ENCODE data around the gene C9orf152. TPM values are rescaled to one million over a fixed set of nuclear protein-coding genes. Genes with fewer than 3 reads are reported as not detected.

The C9orf152 gene
- total and polyA plus RNA-seq, 10 donors, result not detected

DNA sequence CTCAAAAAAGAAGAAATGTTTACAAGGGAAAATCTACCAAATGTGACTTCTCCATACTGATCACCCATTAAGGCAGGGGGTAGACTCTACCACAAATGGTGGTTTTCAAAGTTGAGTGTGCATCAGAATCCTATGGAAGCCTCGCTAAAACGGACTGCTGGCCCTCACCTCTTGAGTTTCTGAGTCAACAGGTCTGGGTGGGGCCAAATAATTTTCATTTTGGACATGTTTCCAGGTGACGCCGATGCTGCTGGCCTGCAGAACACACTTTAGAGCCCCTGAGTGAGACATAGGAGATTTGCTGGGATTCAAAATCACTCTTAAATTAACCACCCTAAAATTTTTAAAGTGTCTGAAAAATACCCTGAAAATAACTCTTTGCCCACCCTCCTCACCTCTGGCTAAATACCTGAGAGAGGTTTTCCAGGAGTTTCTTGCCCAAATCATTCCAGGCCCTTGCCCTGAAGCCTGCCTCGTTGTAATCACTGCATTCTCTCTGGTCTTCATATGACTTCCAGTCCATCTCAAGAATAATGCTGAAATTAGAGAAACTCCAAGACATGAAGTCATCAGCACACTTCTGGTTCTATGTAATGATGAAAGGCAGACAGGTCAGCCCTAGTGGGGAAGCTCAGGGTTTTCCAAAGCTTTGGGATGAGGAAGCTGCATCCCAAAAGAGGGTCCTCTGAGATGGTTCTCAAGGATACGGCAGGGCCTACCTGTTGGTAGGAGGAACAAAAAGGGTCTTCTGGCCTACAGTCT lies 18.2 kb downstream of the C9orf152 start:
- H3K9me3 ChIP-seq, result no peaks in the 10 kb centered on the region
- H3K4me3 ChIP-seq, result no peak overlapping the region
- intact Hi-C loops (cut with DNase I; ENCODE audit: low total_unique reads), result no loop called here
- 79 to 95% (median 88%) methylated on average over 6 of the region's 6 CpGs for WGBS, 5 donors
- no peaks in the 10 kb centered on the region for H3K36me3 ChIP-seq
- H3K27ac ChIP-seq, result peak overlapping the region in 5 of 8 donors; percentile 15 to 71 (median 52)
- H3K27me3 ChIP-seq (replicated peaks in 1 of 7), result no peaks in the 10 kb centered on the region
- DNase-seq, result no peak
- peaks cover 0 to 32% (median 6%) of the 10 kb centered on the region in 6 donors for H3K4me1 ChIP-seq
- TF ChIP-seq, protein P1, sequence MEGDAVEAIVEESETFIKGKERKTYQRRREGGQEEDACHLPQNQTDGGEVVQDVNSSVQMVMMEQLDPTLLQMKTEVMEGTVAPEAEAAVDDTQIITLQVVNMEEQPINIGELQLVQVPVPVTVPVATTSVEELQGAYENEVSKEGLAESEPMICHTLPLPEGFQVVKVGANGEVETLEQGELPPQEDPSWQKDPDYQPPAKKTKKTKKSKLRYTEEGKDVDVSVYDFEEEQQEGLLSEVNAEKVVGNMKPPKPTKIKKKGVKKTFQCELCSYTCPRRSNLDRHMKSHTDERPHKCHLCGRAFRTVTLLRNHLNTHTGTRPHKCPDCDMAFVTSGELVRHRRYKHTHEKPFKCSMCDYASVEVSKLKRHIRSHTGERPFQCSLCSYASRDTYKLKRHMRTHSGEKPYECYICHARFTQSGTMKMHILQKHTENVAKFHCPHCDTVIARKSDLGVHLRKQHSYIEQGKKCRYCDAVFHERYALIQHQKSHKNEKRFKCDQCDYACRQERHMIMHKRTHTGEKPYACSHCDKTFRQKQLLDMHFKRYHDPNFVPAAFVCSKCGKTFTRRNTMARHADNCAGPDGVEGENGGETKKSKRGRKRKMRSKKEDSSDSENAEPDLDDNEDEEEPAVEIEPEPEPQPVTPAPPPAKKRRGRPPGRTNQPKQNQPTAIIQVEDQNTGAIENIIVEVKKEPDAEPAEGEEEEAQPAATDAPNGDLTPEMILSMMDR (IDR thresholded peaks at IDR 0.05 in 8 of 11, conservative IDR thresholded peaks at IDR 0.05 in 3 of 11), result no peak
- no peak for TF ChIP-seq POLR2A (IDR thresholded peaks at IDR 0.05)
- TF ChIP-seq POLR2AphosphoS5 (IDR thresholded peaks at IDR 0.05), result no peak

DNA sequence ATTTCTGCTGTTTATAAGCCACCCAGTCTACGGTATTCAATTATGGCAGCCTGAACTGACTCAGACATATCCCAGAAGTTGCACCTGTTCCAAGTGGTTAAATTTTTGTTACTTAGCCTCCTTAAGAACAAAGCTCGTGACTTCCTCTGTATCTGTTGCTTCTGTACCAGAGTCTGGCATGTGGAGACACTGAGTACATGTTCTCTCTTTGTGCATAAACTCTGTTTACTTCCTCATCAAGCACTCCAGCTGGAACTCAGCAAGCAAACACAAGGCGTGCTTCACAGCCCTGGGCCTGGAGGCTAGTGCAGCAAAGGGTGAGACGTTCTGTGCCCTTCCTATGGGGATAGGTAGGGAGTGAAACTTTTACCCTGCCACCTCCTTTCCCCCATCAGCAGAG lies 19.0 kb downstream of the C9orf152 start:
- no peaks in the 10 kb centered on the region for H3K27me3 ChIP-seq (replicated peaks in 1 of 7)
- H3K36me3 ChIP-seq, result no peaks in the 10 kb centered on the region
- intact Hi-C loops (cut with DNase I; ENCODE audit: low total_unique reads), result no loop called here
- no peaks in the 10 kb centered on the region for H3K9me3 ChIP-seq
- 27 to 43% (median 33%) methylated on average over 4 of the region's 4 CpGs for WGBS, 5 donors
- peak overlapping the region in 5 of 8 donors; percentile 24 to 71 (median 52) for H3K27ac ChIP-seq
- no peak overlapping the region for H3K4me3 ChIP-seq
- TF ChIP-seq POLR2AphosphoS5 (IDR thresholded peaks at IDR 0.05), result peak in 1 of 3 donors; percentile 49
- TF ChIP-seq, protein P1 (IDR thresholded peaks at IDR 0.05 in 8 of 11, conservative IDR thresholded peaks at IDR 0.05 in 3 of 11), result no peak
- no peak for DNase-seq
- peaks cover 0 to 28% (median 4%) of the 10 kb centered on the region in 6 donors for H3K4me1 ChIP-seq

DNA sequence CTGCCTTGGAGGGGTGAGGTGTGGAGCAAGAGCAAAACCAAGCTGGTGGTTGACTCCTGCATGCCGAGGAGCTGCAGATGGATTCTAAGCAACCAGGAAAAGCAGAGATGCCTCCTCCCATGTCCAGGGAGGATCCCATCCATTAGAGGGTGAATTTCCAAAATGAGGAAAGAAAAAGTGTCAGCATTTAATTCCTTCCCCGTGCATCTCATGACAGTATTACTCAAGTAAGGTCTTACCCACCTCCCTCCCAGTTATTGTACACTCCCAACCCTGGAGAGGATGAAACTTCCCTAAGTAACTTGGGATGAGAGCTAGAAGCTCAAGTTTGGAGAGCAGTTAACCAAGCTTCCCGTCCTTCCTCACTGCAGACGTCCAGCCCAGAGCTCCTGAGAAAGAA lies 19.9 kb downstream of the C9orf152 start:
- intact Hi-C loops (cut with DNase I; ENCODE audit: low total_unique reads), result no loop called here
- H3K36me3 ChIP-seq, result no peaks in the 10 kb centered on the region
- no peaks in the 10 kb centered on the region for H3K9me3 ChIP-seq
- DNase-seq, result no peak
- H3K27me3 ChIP-seq (replicated peaks in 1 of 7), result no peaks in the 10 kb centered on the region
- 41 to 87% (median 66%) methylated on average over 4 of the region's 4 CpGs for WGBS, 5 donors
- peak overlapping the region in 1 of 8 donors; percentile 52 for H3K27ac ChIP-seq
- no peak for TF ChIP-seq POLR2AphosphoS5 (IDR thresholded peaks at IDR 0.05)
- no peak for TF ChIP-seq POLR2A (IDR thresholded peaks at IDR 0.05)
- TF ChIP-seq, protein P1 (IDR thresholded peaks at IDR 0.05 in 8 of 11, conservative IDR thresholded peaks at IDR 0.05 in 3 of 11), result no peak
- peaks cover 0 to 25% (median 3%) of the 10 kb centered on the region in 6 donors for H3K4me1 ChIP-seq
- H3K4me3 ChIP-seq, result no peak overlapping the region

DNA sequence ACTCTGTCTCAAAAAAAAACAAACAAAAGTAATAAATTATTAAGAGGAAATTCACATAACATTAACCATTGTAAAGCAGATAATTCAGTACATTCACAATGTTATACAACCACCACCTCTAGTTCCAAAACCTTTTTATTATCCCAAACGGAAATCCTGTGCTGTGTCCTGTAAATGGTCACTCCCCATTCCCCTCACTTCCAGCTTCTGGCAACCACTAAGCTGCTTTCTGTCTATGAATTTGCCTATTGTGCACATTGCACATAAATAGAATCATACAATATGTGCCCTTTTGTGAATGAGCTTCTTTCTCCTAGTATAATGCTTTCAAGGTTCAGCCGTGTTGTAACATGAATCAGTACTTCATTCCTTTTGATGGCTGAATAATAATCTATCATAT lies 20.8 kb downstream of the C9orf152 start:
- no peaks in the 10 kb centered on the region for H3K36me3 ChIP-seq
- H3K27ac ChIP-seq, result no peak overlapping the region
- no peaks in the 10 kb centered on the region for H3K27me3 ChIP-seq (replicated peaks in 1 of 7)
- H3K4me3 ChIP-seq, result no peak overlapping the region
- WGBS, 5 donors, result 47 to 82% (median 78%) methylated on average over 2 of the region's 2 CpGs
- no peak for DNase-seq
- TF ChIP-seq POLR2A (IDR thresholded peaks at IDR 0.05) (no peak), POLR2AphosphoS5 (IDR thresholded peaks at IDR 0.05) (no peak)
- TF ChIP-seq, protein P1 (IDR thresholded peaks at IDR 0.05 in 8 of 11, conservative IDR thresholded peaks at IDR 0.05 in 3 of 11), result no peak
- intact Hi-C loops (cut with DNase I; ENCODE audit: low total_unique reads), result no loop called here
- H3K4me1 ChIP-seq, result peaks cover 0 to 20% (median 0%) of the 10 kb centered on the region in 6 donors
- no peaks in the 10 kb centered on the region for H3K9me3 ChIP-seq

Measured in spleen (tissue), 11 donors.